Measurements from ENCODE around the gene CCL2. TPM values are rescaled to one million over a fixed set of nuclear protein-coding genes. Genes with fewer than 3 reads are reported as not detected.

The CCL2 gene
- total RNA-seq, 1 experiment from 2014 or later: 1.4 TPM

- Mint-ChIP-seq H3K36me3 (ENCODE audit: insufficient read depth in 1 of 3, low read depth in 3 of 3) (peaks cover 0 to 2% (median 2%) of the 10 kb centered on the region in 3 experiments; a peak in 2 of 7 replicates), H3K9me3 (no peaks in the 10 kb centered on the region), H3K27me3 (ENCODE audit: low read depth) (peaks cover 9% of the 10 kb centered on the region), H3K27ac (no peak overlapping the region), H3K4me3 (no peak overlapping the region), H3K4me1 (peaks cover 19 to 21% of the 10 kb centered on the region in 2 experiments)
- Histone ChIP-seq H2BK20ac (ENCODE audit: low read depth, low read length, poor library complexity, severe bottlenecking) (no peak overlapping the region), H3K18ac (ENCODE audit: insufficient read length, low read depth, low read length) (no peak overlapping the region), H2AK5ac (ENCODE audit: insufficient read length, low read length) (no peak overlapping the region), H3K4me1 (ENCODE audit: insufficient read depth, low read length) (peaks cover 4% of the 10 kb centered on the region; the same call in 1 of the 2 replicates), H3K79me1 (ENCODE audit: insufficient read depth, low read depth, low read length, poor library complexity, severe bottlenecking) (no peaks in the 10 kb centered on the region), H2BK5ac (ENCODE audit: insufficient read length, low read length) (no peak overlapping the region), H2BK15ac (ENCODE audit: low read depth, low read length) (no peak overlapping the region), H3K23ac (ENCODE audit: insufficient read length, low read depth, low read length) (no peak overlapping the region), H2BK12ac (ENCODE audit: insufficient read length, low read depth, low read length) (no peak overlapping the region), H3K14ac (ENCODE audit: insufficient read depth, low read length) (no peak overlapping the region), H4K8ac (replicated peaks; ENCODE audit: insufficient read length, low read depth, low read length) (no peak overlapping the region), H3K9me3 (ENCODE audit: control insufficient read depth, low read depth, low read length) (no peaks in the 10 kb centered on the region), H3T11ph (ENCODE audit: low read length) (no peak overlapping the region), H3K23me2 (ENCODE audit: insufficient read length, low read depth, low read length, poor library complexity, severe bottlenecking) (peaks cover 9% of the 10 kb centered on the region), H4K5ac (ENCODE audit: insufficient read length, low read depth, low read length) (no peak overlapping the region), H4K91ac (ENCODE audit: insufficient read length, low read depth, low read length) (no peak overlapping the region), H3K27me3 (ENCODE audit: insufficient read depth, low read length) (no peaks in the 10 kb centered on the region), H3K56ac (ENCODE audit: insufficient read length, low read depth, low read length) (no peak overlapping the region), H3K9ac (ENCODE audit: extremely low read depth, insufficient read length, low read length) (no peak overlapping the region), H3K27ac (ENCODE audit: insufficient read length, low read depth, low read length) (no peak overlapping the region), H3K4me2 (ENCODE audit: insufficient read depth, insufficient read length, low read length) (no peak overlapping the region), H3K4ac (ENCODE audit: low read depth, low read length) (no peak overlapping the region), H3K79me2 (ENCODE audit: insufficient read depth, low read length) (no peaks in the 10 kb centered on the region), H2AFZ (ENCODE audit: low read length) (no peak overlapping the region), H2BK120ac (ENCODE audit: low read depth, low read length, poor library complexity, severe bottlenecking) (no peak overlapping the region), H4K20me1 (ENCODE audit: control insufficient read depth, insufficient read depth, insufficient read length) (no peaks in the 10 kb centered on the region)
- DNase-seq: no peak
- no peak for TF ChIP-seq CTCF (conservative IDR thresholded peaks at IDR 0.05)
These were observed 4.1 kb downstream of the CCL2 start for GRCh38 chr17:34259146-34259545.
